GM21526 (cell line): ENCODE measurements around the gene POLE4.
A peak's percentile ranks its signal among the peaks of the same experiment; 100 is the strongest.

ENCODE experiments used
- ATAC-seq: cut with Tn5 transposase; IDR thresholded peaks from one replicate; pipeline ENCODE4 v1.9.1; 2021; ENCODE audit warnings: moderate library complexity; ENCODE audit not compliant: unreplicated experiment, low FRiP score

POLE4 gene

GRCh38 chr2:74958274-74959105, at the start of gene POLE4:
Gene POLE4 (plus strand): TSS chr2:74958643. CDS start chr2:74958680, 37 bp downstream.
- ATAC-seq = peak; percentile 87

GRCh38 chr2:74908748-74909444, 49.5 kb upstream of the POLE4 start:
- ATAC-seq = no peak

- no peak for ATAC-seq
Measured at GRCh38 chr2:74910245-74910644, 48.2 kb upstream of the POLE4 start.

GRCh38 chr2:74911061-74911460, 47.4 kb upstream of the POLE4 start:
- no peak for ATAC-seq

- no peak for ATAC-seq
Measured at GRCh38 chr2:74915743-74916142, 42.7 kb upstream of the POLE4 start.

GRCh38 chr2:74916394-74916793, 42.0 kb upstream of the POLE4 start:
- ATAC-seq = no peak

GRCh38 chr2:74917702-74918619, 40.5 kb upstream of the POLE4 start:
- no peak for ATAC-seq

GRCh38 chr2:74919827-74920226, 38.6 kb upstream of the POLE4 start:
- no peak for ATAC-seq

GRCh38 chr2:74921236-74921736, 37.2 kb upstream of the POLE4 start:
- no peak for ATAC-seq

GRCh38 chr2:74922592-74923227, 35.7 kb upstream of the POLE4 start:
- no peak for ATAC-seq

- ATAC-seq = no peak
Measured at GRCh38 chr2:74924463-74925265, 33.8 kb upstream of the POLE4 start.

- no peak for ATAC-seq
Measured at GRCh38 chr2:74925361-74925786, 33.1 kb upstream of the POLE4 start.

- ATAC-seq = no peak
Measured at GRCh38 chr2:74927621-74928020, 30.8 kb upstream of the POLE4 start.

- no peak for ATAC-seq
Measured at GRCh38 chr2:74930811-74931486, 27.5 kb upstream of the POLE4 start.

- no peak for ATAC-seq
Measured at GRCh38 chr2:74931940-74932339, 26.5 kb upstream of the POLE4 start.

- no peak for ATAC-seq
Measured at GRCh38 chr2:74935975-74936391, 22.5 kb upstream of the POLE4 start.

GRCh38 chr2:74937221-74937880, 21.1 kb upstream of the POLE4 start:
- ATAC-seq = no peak

GRCh38 chr2:74938264-74938663, 20.2 kb upstream of the POLE4 start:
- ATAC-seq = no peak
